Activated CD4-positive, alpha-beta T cell treated with anti-CD3 and anti-CD28 coated beads for 48 hours (primary cell): ENCODE data around the gene ZNF48.
A peak's percentile ranks its signal among the peaks of the same experiment; 100 is the strongest.

ENCODE experiments used
- DNase-seq: peaks from one replicate; pipeline ENCODE4 v3.0.0-alpha.2; 2020

ZNF48 gene

GRCh38 chr16:30395155-30395991 lies at the start of gene ZNF48:
TSS of gene ZNF48 (plus strand) at chr16:30395420. CDS start at chr16:30395795, 375 bp downstream.
- DNase-seq = peak; percentile 61

- DNase-seq = no peak
Measured at GRCh38 chr16:30346286-30346685, 48.9 kb upstream of the ZNF48 start.

GRCh38 chr16:30348113-30348512 lies 47.1 kb upstream of the ZNF48 start:
- no peak for DNase-seq

GRCh38 chr16:30348929-30349328 lies 46.3 kb upstream of the ZNF48 start:
- no peak for DNase-seq

GRCh38 chr16:30349675-30350074 lies 45.5 kb upstream of the ZNF48 start:
- DNase-seq = no peak

GRCh38 chr16:30350134-30350871 lies 44.9 kb upstream of the ZNF48 start:
- peak; percentile 28 for DNase-seq

GRCh38 chr16:30351001-30351441 lies 44.2 kb upstream of the ZNF48 start:
- DNase-seq = no peak

GRCh38 chr16:30351586-30352419 lies 43.4 kb upstream of the ZNF48 start:
- no peak for DNase-seq

- DNase-seq = no peak
Measured at GRCh38 chr16:30352488-30353401, 42.5 kb upstream of the ZNF48 start.

- no peak for DNase-seq
Measured at GRCh38 chr16:30353438-30354129, 41.6 kb upstream of the ZNF48 start.

- DNase-seq = no peak
Measured at GRCh38 chr16:30354423-30355143, 40.6 kb upstream of the ZNF48 start.

GRCh38 chr16:30355144-30355953 lies 39.9 kb upstream of the ZNF48 start, which contains the start of gene CD2BP2:
TSS of gene CD2BP2 (minus strand) at chr16:30355308. CDS start at chr16:30354681, 627 bp downstream.
- DNase-seq = peak; percentile 93

GRCh38 chr16:30355954-30356308 lies 39.3 kb upstream of the ZNF48 start:
- no peak for DNase-seq

GRCh38 chr16:30356401-30357084 lies 38.7 kb upstream of the ZNF48 start:
- no peak for DNase-seq

- no peak for DNase-seq
Measured at GRCh38 chr16:30357085-30357714, 38.0 kb upstream of the ZNF48 start.

GRCh38 chr16:30357715-30358576 lies 37.3 kb upstream of the ZNF48 start:
- no peak for DNase-seq

GRCh38 chr16:30358577-30358936 lies 36.7 kb upstream of the ZNF48 start:
- no peak for DNase-seq
